A673 (cell line): Measurements from ENCODE around the gene TTPAL. TPM values are rescaled to one million over a fixed set of nuclear protein-coding genes. Genes with fewer than 3 reads are reported as not detected.

Source experiments
- BruUV-seq: library from RNA; stranded (reverse); fragments of 400-500 nt; replicated peaks from 2 replicates; lab custom pipeline; 2021; lab: Mats Ljungman, UMichigan
- CTCF ChIA-PET: fragments of 300-600 bp; sonication (Branson Sonifier 250); formaldehyde crosslinking; loops from one replicate; lab custom pipeline; 2022; ENCODE audit warnings: antibody characterized with exemption; lab: Charles Lee
- POLR2A ChIA-PET: fragments of 300-600 bp; sonication (Branson Sonifier 250); formaldehyde crosslinking; loops from one replicate; lab custom pipeline; 2022; ENCODE audit warnings: antibody characterized with exemption; ENCODE audit not compliant: low non-redundant PET; lab: Charles Lee
- DNase-seq: peaks from one replicate; pipeline ENCODE4 v3.0.0-alpha.2; 2015; ENCODE audit warnings: low spot score
- H3K27ac ChIP-seq: fragments of 200-600 bp; sonication (generic); 2 replicates; pipeline ENCODE4 v1.5.1; 2016; ENCODE audit warnings: mixed run types, low read depth, mild to moderate bottlenecking, mixed read lengths, antibody characterized with exemption, low read length; ENCODE audit not compliant: poor library complexity, severe bottlenecking
- H3K27me3 ChIP-seq: fragments of 200-600 bp; sonication (generic); replicated peaks from 2 replicates; pipeline ENCODE4 v1.6.1; 2017; ENCODE audit warnings: mixed run types, low read depth, mild to moderate bottlenecking, mixed read lengths, antibody characterized with exemption, low read length; ENCODE audit not compliant: insufficient read depth, poor library complexity
- H3K36me3 ChIP-seq: fragments of 200-600 bp; sonication (generic); 2 replicates; pipeline ENCODE4 v1.6.1; 2016; ENCODE audit warnings: mixed run types, mild to moderate bottlenecking, mixed read lengths, antibody characterized with exemption, low read length; ENCODE audit not compliant: insufficient read depth, poor library complexity, severe bottlenecking
- H3K4me1 ChIP-seq: fragments of 200-600 bp; sonication (generic); 2 replicates; pipeline ENCODE4 v1.6.1; 2017; ENCODE audit warnings: mixed run types, mild to moderate bottlenecking, mixed read lengths, antibody characterized with exemption, low read length; ENCODE audit not compliant: insufficient read depth, poor library complexity, severe bottlenecking
- H3K4me3 ChIP-seq: fragments of 200-600 bp; sonication (generic); 2 replicates; pipeline ENCODE4 v1.5.1; 2016; ENCODE audit warnings: low read depth, mixed run types, mild to moderate bottlenecking, mixed read lengths, low read length; ENCODE audit not compliant: poor library complexity, severe bottlenecking
- H3K9me3 ChIP-seq: fragments of 200-600 bp; sonication (generic); 2 replicates; pipeline ENCODE4 v1.6.1; 2016; ENCODE audit warnings: mixed run types, low read depth, mild to moderate bottlenecking, mixed read lengths, antibody characterized with exemption, low read length; ENCODE audit not compliant: poor library complexity, severe bottlenecking
- EZH2 ChIP-seq: fragments of 200-600 bp; sonication (generic); IDR thresholded peaks from 2 replicates; pipeline ENCODE4 v1.6.1; 2017; ENCODE audit warnings: borderline replicate concordance, low read depth, mild to moderate bottlenecking, mixed read lengths, antibody characterized with exemption, low read length; ENCODE audit not compliant: poor library complexity, severe bottlenecking
- intact Hi-C: fragments of 100-400 bp; cut with micrococcal nuclease; formaldehyde crosslinking; loops from one replicate; pipeline ENCODE4 v1.10.0; 2022; ENCODE audit not compliant: unreplicated experiment
- total RNA-seq: library from RNA; stranded (reverse); gene quantifications from 2 replicates; pipeline ENCODE4 v1.2.3, GENCODE V29; 2021
- TF ChIP-seq, protein P1 (sequence below): fragments of 300-800, 200-600 bp; sonication (generic); conservative IDR thresholded peaks from 2 replicates; pipeline ENCODE4 v1.5.1; 2017; ENCODE audit warnings: low read depth, mild to moderate bottlenecking, antibody characterized with exemption, low read length, moderate library complexity, mixed read lengths

Gene TTPAL
- total RNA-seq, 1 experiment from 2014 or later: 14.6 TPM

DNA sequence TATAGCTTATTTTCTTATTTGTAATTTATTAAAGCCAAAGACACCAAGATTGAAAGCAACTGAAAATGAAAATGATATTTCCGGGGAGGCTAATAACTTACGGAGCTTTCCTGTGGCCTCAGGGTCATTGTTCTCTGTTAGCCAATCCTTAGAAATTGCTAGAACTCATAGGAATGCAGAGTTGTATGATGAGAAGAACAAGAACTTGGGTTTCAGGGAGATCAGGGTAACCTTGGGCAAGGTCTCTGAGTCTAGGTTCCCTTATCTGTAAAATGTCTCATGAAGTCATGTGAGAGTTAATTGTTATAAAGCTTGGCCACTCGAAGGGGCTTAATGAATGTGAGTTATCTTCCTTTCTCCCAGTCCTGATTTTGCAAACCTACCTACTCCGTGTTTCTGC, 66.3 kb downstream of the TTPAL start:
- Histone ChIP-seq H3K27ac (no peak overlapping the region), H3K4me1 (peaks cover 5% of the 10 kb centered on the region), H3K9me3 (no peaks in the 10 kb centered on the region), H3K4me3 (no peak overlapping the region), H3K36me3 (no peaks in the 10 kb centered on the region), H3K27me3 (no peaks in the 10 kb centered on the region)
- DNase-seq: no peak
- TF ChIP-seq, protein P1, sequence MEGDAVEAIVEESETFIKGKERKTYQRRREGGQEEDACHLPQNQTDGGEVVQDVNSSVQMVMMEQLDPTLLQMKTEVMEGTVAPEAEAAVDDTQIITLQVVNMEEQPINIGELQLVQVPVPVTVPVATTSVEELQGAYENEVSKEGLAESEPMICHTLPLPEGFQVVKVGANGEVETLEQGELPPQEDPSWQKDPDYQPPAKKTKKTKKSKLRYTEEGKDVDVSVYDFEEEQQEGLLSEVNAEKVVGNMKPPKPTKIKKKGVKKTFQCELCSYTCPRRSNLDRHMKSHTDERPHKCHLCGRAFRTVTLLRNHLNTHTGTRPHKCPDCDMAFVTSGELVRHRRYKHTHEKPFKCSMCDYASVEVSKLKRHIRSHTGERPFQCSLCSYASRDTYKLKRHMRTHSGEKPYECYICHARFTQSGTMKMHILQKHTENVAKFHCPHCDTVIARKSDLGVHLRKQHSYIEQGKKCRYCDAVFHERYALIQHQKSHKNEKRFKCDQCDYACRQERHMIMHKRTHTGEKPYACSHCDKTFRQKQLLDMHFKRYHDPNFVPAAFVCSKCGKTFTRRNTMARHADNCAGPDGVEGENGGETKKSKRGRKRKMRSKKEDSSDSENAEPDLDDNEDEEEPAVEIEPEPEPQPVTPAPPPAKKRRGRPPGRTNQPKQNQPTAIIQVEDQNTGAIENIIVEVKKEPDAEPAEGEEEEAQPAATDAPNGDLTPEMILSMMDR: no peak
- TF ChIP-seq EZH2: no peak
- ChIA-PET CTCF (no interaction called here), POLR2A (no interaction called here)
- BruUV-seq: no TSS peak
- intact Hi-C loops: no loop called here

GRCh38 chr20:44542890-44543289, 67.2 kb downstream of the TTPAL start:
- no TSS peak for BruUV-seq
- POLR2A ChIA-PET: no interaction called here
- CTCF ChIA-PET: no interaction called here

GRCh38 chr20:44543358-44543757, 67.7 kb downstream of the TTPAL start:
- no peak for TF ChIP-seq EZH2
- TF ChIP-seq, protein P1: no peak
- CTCF ChIA-PET: no interaction called here
- Histone ChIP-seq H3K27me3 (no peaks in the 10 kb centered on the region), H3K36me3 (no peaks in the 10 kb centered on the region), H3K4me3 (no peak overlapping the region), H3K27ac (no peak overlapping the region), H3K9me3 (no peaks in the 10 kb centered on the region), H3K4me1 (peaks cover 8% of the 10 kb centered on the region)
- no TSS peak for BruUV-seq
- POLR2A ChIA-PET: no interaction called here
- intact Hi-C loops: no loop called here
- no peak for DNase-seq

More at GRCh38 chr20:44542890-44543289, 67.2 kb downstream of the TTPAL start:
- Histone ChIP-seq H3K4me1 (peaks cover 5% of the 10 kb centered on the region), H3K27me3 (no peaks in the 10 kb centered on the region), H3K9me3 (no peaks in the 10 kb centered on the region), H3K27ac (no peak overlapping the region), H3K4me3 (no peak overlapping the region), H3K36me3 (no peaks in the 10 kb centered on the region)
- no peak for DNase-seq
- TF ChIP-seq EZH2: no peak
- TF ChIP-seq, protein P1: no peak
- intact Hi-C loops: no loop called here

Other genes with a start within 250 kb of the TTPAL start
- 0.54 and 0.68 TPM in 2 replicates for gene GDAP1L1, start 228.6 kb upstream of the TTPAL start, total RNA-seq
- gene FITM2, start 164.7 kb upstream of the TTPAL start, total RNA-seq: 5.7 TPM in 2 replicates
- gene R3HDML, start 138.8 kb upstream of the TTPAL start, total RNA-seq: not detected in 2 replicates
- not detected in 2 replicates for gene HNF4A, start 120.2 kb upstream of the TTPAL start, total RNA-seq
- 48.7 and 50.5 TPM in 2 replicates for gene SERINC3, start 46.2 kb downstream of the TTPAL start, total RNA-seq
- 58.5 and 64.9 TPM in 2 replicates for gene PKIG, start 106.7 kb downstream of the TTPAL start, total RNA-seq
- 19.3 and 27.2 TPM in 2 replicates for gene ADA, start 175.8 kb downstream of the TTPAL start, total RNA-seq
- gene CCN5, start 239.5 kb downstream of the TTPAL start, total RNA-seq: not detected in 2 replicates